HG02571 (cell line): Measurements from ENCODE around the gene CTNNA2.
"Not testable (repeated sequence)": the region's sequence is repeated elsewhere in the genome, so short reads cannot be mapped to it uniquely, and the experiment has no call there.

Experiments
- ATAC-seq: cut with Tn5 transposase; IDR thresholded peaks from one replicate; pipeline ENCODE4 v1.9.1; 2021; ENCODE audit warnings: mild to moderate bottlenecking, moderate library complexity; ENCODE audit not compliant: unreplicated experiment

Gene CTNNA2

DNA sequence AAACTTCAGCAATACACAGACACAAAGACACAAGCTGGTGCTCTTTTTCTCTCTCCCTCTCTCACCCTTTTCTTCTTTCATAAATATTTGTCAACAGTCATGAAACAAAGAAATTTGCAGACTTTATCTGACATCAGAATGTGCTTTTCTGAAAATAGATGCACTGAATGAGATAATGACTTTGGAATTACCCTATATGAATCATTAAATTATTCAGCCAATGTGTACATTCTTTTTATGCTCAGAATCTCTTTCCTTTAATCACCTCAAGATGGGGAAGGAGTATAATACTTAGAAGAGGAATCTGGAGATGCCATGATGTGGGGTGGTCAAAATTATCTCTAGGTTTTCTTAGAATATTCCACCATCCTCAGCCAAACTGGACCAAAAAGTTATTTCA lies 501.8 kb downstream of the CTNNA2 start:
- ATAC-seq, result no peak

DNA sequence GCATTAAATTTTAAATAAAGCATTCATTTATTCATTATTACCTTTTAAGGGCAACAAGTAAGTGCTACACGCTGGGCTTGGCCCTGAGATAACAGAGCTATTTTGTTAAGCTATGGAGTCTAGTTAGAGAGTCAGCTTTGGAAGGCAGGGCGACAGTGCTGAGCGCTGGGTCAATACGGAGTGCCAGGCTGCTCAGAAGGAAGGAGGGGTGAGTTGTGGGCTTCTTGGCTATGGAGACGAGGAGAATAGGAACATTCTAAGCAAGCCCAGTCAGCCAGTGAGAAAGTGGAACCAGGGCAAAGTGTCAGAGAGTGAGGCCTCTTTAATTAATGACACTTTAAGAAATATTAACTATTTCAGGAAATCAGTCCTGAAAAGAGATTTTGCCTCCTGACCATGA lies 503.3 kb downstream of the CTNNA2 start:
- no peak for ATAC-seq

DNA sequence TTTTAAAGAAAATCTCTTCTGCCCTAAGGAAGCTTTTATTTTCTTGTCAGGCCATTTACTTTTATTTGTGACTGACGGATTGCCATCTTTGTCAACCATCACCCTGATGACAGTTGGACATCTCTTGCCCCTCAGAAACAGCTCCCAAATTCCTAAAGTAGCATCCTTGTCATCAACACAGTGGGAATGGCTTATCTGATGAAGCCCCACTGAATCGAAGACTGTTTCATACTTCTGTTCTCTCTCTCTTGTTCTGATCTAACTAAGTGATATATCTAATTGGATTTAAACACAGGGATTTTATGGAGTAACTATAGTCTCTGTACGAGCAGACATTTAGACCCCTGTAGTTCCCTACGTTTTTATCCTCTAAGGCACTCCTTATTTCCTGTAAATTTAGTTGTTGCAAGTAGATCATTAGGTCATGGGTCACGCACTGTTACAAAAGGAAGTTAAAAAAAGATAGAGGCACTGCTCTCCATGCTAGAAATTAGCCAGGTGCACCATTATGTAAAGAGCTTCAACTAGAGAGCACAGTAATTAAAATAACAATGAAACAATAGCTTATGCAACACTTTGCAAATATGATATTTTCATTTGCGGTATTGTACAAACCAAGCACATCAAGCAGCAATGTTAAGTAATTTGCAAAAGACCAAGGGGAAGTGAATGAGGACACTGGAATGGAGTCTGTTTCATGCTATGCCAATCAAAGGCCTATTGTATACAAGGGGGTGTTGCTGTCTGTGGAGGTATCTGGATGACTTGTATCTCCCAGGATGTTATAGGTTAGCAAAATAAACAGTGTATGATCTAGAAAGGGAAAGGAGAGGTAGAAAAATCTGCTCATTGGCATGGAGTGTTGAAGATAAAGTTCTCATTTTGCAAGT lies 507.0 kb downstream of the CTNNA2 start:
- ATAC-seq, result no peak

DNA sequence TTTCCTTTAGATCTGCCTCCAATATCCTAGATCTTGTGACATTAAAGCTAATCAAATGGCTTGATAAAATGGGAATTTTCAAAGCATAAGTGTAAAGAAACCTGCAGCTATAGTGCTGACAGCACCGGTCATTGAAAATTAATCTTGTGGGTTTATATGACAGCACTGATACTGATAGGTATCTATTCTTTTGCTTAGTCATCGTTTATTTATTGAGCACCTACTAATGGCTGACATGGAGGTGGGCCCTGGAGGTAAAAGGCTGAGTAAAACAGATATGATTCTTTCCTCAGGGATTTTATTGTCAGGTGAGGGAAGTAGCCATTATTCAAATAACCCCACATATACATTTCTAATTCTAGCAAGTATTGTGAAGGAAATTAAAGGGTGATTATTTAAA lies 509.2 kb downstream of the CTNNA2 start:
- ATAC-seq, result no peak

DNA sequence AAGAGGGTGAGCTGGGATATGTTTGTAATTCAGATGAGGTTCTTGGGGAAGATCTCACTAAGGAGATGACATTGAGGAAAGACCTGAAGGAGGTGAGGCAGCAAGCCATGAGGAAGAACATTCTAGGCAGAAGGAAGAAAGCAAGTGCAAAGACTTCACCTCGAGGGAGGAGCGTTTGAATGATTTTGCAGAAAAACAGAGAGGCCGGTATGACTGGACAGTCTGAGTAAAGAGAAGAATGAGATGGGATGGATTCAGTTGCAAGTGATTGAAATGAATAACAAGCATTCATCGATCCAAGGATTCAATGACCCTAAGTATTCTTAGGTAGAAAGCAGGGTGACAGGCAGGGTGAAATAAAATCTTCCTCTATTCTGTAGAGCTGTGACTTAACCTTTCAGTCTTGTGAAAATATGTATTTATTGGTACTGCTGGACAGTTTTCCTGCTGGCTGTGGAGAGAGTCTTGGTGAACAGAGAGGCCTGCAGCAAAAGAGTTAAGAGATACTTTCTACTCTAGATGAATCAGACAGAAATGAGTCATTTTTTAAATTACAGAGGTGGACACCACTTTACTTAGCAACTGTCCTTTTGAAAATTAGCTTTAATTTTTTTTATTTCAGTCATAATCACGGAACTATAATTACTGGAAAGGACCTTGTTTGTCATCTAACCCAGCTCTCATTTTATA lies 513.3 kb downstream of the CTNNA2 start:
- no peak for ATAC-seq

DNA sequence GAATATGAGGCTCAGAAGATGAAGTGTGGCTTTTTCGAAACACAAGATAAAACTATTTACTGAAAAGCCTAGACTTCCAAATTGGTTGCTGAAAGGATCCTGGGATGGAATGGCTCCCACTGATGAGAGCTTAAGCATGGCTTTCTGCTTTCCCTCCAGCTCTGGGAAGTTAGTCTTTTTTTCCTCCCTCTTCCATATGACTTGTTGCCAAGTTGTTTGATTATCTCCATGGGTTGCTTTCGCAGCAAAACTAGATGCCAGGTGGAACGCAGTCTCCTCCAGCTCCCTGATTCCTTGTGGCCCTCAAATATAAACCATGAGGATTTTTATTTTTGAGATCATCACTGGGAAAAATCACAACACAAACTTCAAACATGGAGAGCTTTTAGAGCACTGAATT lies 515.2 kb downstream of the CTNNA2 start:
- ATAC-seq, result no peak

DNA sequence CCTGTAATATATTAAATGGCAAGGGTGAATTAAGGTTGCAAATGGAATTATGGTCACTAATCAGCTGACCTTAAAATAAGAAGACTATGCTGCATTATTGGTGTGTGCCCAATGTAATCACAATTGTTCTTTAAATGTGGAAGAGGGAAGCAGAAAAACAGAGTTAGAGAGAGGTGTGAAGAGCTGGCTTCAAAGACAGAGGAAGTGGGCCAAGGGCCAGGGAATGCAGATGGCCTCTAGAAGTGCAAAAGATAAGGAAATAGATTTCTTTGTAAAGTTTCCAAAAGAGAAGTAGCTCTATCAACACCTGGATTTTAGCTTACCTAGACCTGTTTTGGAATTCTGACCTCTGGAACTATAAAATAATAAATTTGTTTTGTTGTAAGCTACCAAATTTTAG lies 515.7 kb downstream of the CTNNA2 start:
- ATAC-seq, result no peak

DNA sequence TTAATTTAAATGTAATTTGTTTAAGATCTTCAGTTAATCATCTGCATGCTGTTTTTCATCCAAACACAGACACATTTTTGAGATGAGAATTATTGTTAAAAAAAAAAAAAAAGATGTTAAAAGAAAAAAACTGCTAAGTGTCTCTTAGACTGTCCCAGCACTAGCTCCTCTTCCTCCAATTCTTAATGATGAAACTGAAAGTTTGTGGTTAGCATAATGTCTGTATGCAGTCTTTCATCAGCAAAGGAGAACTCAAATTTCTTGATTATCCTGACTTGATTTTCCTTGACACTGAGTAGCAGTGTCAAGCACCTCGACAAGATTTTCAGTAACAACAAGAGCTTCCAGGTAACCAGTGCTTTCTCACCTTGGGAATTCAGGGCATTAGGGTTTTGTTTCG lies 517.3 kb downstream of the CTNNA2 start:
- no peak for ATAC-seq

DNA sequence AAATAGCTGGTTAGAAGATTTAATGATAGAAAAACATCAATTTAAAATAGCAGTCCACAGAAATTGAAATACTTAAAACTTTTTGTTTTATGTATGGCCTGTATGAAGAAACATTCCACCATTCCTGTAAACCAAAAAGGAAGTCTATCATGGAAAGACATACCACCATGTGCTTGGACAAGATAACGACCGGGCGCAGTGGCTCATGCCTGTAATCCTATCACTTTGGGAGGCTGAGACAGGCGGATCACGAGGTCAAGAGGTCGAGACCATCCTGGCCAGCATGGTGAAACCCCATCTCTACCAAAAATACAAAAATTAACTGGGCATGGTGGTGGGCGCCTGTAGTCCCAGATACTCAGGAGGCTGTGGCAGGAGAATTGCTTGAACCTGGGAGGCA lies 519.8 kb downstream of the CTNNA2 start:
- ATAC-seq, result not testable (repeated sequence)

DNA sequence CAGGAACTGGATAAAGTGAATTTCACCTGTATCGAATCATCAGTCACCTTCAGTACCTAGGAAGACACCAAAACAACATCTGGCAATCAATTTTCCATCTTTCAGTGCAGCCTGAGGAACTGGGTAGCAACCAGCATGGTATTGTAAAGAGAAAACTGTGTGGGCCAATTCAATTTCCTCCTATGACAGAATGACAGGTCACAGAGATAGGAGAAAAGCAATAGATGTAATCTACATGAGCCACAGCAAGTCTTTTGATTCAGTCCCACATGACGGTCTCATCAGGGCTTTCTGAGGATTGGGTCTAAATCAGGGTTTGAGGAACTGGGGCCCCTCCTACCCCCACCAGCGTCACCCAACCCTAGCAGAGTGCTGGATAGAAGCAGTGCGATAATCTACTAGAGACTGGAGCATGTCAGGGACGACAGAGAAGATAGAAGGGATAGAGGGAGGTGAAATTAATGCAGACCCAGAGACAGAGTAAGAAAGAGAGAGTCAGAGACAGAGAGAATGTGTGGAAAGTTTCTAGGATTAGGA lies 523.0 kb downstream of the CTNNA2 start:
- no peak for ATAC-seq

DNA sequence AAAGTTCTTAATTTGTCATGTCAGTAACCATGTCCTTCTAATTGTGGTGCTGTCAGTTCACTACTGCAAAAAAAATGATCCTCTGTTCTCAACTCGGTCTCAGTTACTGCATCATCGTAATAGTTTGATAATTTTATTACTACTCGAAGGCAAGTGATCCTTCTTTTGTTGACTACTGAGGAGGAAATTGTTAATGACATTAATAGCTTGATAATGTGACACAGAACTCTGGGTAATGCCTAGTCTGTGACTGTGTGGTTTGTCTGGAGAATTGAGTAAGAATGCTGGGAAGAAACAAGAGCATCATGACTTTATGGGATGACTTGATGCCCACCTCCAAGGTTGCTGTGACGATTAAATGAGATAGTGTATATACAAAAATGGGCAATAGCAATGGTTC lies 524.5 kb downstream of the CTNNA2 start:
- no peak for ATAC-seq

DNA sequence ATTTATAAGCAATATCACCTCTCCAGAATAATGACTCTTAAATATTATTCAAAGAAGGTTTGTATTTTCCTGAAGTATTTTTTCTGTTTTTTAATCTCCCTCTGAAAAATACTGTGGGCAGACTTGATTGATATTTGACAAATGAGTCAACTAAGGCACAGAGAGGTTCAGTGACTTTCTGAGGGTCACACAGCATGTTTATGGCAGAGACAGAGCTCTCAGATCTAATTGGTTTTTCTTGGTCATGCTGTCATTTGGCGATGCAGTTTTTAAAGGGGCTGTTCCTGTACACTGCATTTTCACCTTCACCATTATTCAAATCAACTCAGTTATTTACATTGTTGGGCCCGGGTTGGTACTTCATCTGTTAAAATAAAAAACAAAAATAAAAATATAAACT lies 527.4 kb downstream of the CTNNA2 start:
- ATAC-seq, result no peak

DNA sequence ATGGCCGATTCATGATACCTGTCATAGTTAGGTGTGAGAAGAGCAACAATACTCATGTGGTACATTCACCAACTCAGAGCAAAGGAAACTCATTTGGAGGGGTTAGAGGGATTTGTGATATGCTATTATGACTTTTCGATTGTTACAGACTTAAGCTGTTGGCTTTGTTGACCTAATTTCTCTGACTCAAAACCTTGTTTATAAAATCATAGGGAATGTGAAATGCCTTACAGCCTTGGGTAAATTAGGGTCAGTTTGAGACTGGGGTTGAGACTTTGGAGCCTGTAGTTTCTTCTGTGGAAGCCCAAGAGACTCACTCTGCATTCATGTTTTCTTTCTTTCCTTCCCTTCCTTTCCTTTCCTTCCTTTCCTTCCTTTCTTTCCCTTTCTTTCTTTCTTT lies 529.8 kb downstream of the CTNNA2 start:
- no peak for ATAC-seq

DNA sequence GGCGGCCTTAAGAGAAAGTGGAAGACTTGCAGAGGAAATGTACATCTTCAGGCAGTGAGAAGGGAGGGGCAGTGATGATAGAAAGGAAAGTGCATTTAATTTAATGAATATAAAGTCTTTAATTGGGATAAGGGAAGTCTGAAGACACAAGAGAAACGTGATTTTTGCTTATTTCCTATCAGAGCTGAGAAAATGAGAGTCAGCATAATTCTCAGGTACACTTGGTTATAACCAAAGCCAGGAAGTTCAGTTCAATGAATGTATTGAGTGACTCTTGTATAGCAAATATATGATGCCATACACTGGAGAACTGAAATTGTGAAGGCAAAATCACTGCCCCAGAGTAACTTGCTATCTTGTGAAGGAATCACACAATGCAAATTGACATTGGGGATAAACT lies 535.4 kb downstream of the CTNNA2 start:
- ATAC-seq, result no peak

DNA sequence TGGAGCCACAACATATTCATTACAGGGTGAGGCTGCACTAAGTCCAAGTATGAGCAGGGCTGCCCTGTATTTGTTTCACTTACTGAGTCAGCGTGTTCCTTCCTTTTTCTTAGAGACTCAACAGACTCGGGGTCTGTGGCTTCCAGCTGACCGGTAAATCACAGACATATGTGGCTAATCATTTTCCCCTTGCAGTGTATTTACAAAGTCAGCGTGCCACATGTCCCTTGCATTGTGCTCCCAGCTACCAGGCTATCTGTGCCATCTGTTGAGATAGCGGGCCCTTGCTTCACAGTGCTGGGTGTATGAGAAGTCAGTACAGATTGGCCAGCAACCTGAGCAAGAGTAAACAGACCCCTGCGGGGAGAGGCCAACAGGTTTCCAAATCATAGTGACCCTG lies 537.4 kb downstream of the CTNNA2 start:
- no peak for ATAC-seq

DNA sequence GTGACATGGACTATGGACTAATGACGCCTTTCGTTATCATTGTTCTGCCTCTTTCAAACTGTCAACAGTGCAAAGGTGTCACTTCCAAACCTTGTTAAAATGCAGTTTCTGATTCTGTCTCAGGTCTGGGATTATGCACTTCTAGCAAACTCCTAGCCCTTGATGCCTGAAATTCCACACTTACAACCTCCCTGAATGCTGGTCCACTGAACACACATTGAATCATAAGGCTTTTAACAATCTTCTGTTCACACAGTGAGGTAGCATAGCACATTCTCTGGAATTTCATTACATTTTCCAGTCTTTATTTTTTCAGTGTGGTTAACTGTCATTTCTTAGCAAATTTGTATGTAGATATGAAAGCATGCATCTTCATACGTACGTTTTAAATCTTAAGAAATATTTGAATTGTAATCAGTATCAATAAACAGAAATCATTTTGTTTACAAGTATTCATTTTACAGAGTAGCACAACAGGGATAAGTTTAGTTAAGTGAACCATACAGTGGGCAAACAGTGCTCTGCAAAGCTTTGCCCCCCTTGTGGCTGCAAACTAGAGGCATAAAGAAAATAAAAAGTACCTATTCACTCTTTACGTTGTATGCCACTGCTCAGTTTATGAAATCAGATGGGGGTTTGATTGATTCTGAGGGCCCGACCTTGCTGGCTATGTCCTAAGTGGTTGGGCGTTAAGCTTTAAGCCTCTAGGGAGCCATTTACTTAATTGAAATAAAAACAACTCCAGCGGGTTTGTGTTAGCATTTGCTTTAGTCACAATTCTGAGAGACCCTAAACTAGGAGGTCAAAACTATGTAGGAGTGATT lies 540.9 kb downstream of the CTNNA2 start:
- no peak for ATAC-seq

DNA sequence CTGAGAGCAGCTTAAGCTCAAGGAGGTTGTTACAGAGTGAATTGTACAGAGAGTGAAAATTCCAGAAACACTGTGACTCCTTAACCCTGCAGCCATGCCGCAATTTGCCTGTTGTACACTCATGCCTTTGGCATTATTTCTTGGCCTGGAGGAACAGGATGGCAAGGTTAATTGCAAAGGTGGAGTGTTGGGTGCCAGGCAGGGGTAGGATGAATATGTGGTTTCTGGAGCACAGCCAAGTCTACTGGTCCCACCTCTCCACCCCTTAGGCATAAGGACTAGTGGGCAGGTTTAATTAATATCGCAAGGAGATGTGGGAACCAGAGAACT lies 541.5 kb downstream of the CTNNA2 start:
- no peak for ATAC-seq

DNA sequence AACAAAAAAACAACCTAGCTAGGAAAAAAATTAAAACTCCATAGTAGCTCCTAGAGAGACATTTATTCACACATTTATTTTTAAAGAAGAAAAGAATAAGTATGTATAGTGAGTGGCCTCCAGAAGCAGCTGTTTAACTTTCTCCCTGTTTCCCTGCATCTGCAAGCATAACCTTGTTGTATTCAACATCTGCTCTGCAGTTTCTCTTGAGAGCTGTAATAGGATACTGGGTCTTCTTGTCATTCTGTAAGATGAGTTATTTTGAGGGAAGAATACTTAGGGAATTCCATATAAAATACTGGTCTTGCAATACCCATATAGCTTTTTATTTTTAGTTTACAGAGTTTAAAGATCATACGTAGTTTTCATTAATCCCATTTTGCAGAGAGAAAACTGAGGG lies 545.1 kb downstream of the CTNNA2 start:
- ATAC-seq, result no peak

DNA sequence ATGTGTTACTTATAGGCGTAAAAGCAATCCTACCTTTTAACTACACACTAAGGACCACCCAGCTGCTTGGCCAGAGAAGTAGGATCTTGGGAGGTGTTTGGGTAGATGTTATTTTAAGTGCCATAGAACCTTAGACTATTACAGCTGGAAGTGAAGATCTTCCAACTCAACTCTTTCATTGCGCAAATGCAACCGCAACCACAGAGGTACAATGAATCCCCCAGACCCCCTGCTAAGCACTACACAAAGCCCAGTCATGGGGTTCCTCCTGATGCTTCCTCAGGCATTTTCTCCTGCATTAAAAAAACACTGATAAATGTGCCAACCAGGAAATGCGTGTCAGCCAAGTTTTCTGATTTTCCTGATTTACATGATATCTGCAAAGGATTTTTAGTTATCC lies 545.7 kb downstream of the CTNNA2 start:
- ATAC-seq, result no peak

DNA sequence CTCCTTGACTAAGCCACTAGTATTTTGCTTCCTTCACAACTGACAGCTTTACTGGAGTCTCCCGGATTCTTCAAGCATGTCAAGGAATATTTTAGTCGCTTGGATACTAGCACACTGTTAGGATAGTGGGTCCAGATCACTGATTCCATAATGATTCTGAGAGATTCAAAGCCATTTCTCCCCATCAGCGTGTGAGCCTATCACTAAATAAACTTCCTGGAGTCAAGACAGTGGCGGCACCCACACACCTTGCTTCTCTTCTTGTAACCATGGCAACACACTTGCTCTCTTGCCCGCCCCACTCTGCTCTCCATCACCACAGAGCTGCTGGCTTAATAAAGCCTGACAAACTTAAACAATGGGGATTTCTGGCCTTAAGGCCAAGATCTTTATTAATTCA lies 546.6 kb downstream of the CTNNA2 start:
- ATAC-seq, result no peak

DNA sequence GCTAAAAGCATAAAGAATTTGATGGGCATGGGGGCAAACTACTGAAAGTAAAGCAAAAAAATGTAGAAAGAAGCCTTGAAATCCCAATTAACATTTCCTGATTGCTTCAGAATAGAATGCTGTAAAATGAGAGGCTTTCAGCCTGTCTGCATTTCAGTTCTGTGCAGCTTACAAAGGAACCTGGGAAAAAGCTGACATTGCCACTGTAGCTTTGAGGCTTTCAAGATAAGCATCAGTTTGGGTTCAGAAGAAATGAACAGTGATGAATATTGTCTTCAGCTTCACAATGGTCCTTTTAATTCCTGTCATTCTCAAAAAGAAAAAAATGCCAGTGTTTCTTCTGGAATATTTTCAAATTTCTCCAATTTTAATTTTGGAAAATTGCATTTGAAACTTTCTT lies 549.0 kb downstream of the CTNNA2 start:
- no peak for ATAC-seq

DNA sequence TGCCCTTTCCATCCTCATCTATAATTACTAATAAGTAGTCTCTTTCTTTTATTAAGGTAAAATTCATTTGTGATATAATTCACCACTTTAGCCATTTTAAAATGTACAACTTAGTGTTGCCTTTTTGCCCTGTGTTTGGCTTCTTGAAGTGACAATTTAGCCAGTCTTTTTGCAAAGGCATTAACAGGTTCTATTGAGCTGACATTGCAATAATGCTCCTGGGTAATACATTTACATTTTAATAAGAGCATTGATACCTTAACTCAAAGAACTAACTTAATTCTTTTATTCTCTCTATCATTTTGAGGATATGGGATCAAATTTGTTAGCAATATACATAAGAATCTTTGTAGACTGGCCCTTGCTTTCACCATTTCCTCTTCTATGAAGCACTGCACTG lies 549.4 kb downstream of the CTNNA2 start:
- no peak for ATAC-seq
